NCI-H2029 (cell line): Measurements from ENCODE around the gene ICA1L.
"Not testable (repeated sequence)": the region's sequence is repeated elsewhere in the genome, so short reads cannot be mapped to it uniquely, and the experiment has no call there.

Source experiments
- DNase-seq: peaks from one replicate; lab custom pipeline; 2025; lab: John Stamatoyannopoulos, UW

The ICA1L gene

GRCh38 chr2:202847693-202848524, 23.7 kb downstream of the ICA1L start:
- no peak for DNase-seq

- DNase-seq, result no peak
Observed at GRCh38 chr2:202844656-202845055, 26.9 kb downstream of the ICA1L start.

GRCh38 chr2:202842690-202843089, 28.9 kb downstream of the ICA1L start:
- no peak for DNase-seq

GRCh38 chr2:202841090-202841867, 30.3 kb downstream of the ICA1L start:
- DNase-seq, result peak; percentile 17

- peak; percentile 17 for DNase-seq
Observed at GRCh38 chr2:202831242-202832220, 40.0 kb downstream of the ICA1L start.

GRCh38 chr2:202824901-202825300, 46.7 kb downstream of the ICA1L start:
- no peak for DNase-seq

- DNase-seq, result no peak
Observed at GRCh38 chr2:202822411-202822810, 49.2 kb downstream of the ICA1L start.

- no peak for DNase-seq
Observed at GRCh38 chr2:202821206-202822160, 50.1 kb downstream of the ICA1L start.

GRCh38 chr2:202818321-202818720, 53.2 kb downstream of the ICA1L start:
- DNase-seq, result no peak

GRCh38 chr2:202817771-202818170, 53.8 kb downstream of the ICA1L start:
- no peak for DNase-seq

- no peak for DNase-seq
Observed at GRCh38 chr2:202815548-202816360, 55.8 kb downstream of the ICA1L start.

- no peak for DNase-seq
Observed at GRCh38 chr2:202814226-202814625, 57.3 kb downstream of the ICA1L start.

GRCh38 chr2:202813387-202813786, 58.2 kb downstream of the ICA1L start:
- no peak for DNase-seq

GRCh38 chr2:202808754-202809153, 62.8 kb downstream of the ICA1L start:
- no peak for DNase-seq

- DNase-seq, result peak; percentile 40
Observed at GRCh38 chr2:202807431-202808138, 64.0 kb downstream of the ICA1L start.

GRCh38 chr2:202805911-202806310, 65.7 kb downstream of the ICA1L start:
- not testable (repeated sequence) for DNase-seq

GRCh38 chr2:202797944-202798343, 73.6 kb downstream of the ICA1L start:
- no peak for DNase-seq

GRCh38 chr2:202790676-202791075, 80.9 kb downstream of the ICA1L start:
- DNase-seq, result no peak

- no peak for DNase-seq
Observed at GRCh38 chr2:202786842-202787241, 84.7 kb downstream of the ICA1L start.
